HG02973 (cell line): ENCODE results near the gene NR2C2AP.

ENCODE experiments used
- ATAC-seq: cut with Tn5 transposase; IDR thresholded peaks from one replicate; pipeline ENCODE4 v1.9.1; 2021; ENCODE audit warnings: moderate library complexity; ENCODE audit not compliant: unreplicated experiment

NR2C2AP gene

DNA sequence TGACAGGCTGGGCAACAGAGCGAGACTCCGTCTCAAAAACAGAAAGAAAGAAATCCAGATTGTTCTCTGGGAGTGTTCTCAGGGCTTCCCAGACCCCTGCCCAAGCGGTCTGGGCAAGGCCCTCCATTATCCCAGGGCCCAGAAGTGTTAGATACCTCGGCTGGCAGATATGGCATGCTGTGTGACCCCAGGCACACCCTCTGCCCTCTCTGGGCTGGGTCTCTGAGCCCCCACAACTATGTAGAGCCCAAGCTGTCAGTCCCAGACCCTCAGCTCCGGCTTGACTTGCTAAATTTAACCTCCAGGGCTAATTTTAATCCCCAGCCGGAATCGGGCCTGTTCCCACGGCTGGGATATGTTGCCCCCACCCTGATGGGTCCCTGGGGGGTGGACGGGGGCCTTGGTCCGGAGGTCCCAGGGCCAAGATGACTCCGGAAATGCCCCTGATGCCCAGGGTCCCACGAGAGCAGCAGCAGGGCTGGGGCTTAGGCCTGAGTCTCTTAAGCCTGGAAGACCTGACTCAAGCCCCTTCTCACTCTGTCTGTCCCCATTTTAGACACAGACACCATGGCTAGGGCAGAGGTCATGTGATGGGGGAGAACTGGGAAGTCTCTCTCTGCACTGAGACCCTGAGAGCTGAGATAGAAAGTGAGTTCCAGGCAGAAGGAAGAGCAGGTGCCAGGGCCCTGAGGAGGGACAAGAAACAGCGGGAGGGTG lies 50.4 kb downstream of the NR2C2AP start:
- no peak for ATAC-seq

- no peak for ATAC-seq
These were observed 51.8 kb downstream of the NR2C2AP start for GRCh38 chr19:19151418-19151817.
